ENCODE results near the gene ADAMTS3.

The ADAMTS3 gene

GRCh38 chr4:72286910-72287309, 282.1 kb downstream of the ADAMTS3 start:
- no peak overlapping the region for H3K4me3 ChIP-seq (replicated peaks; ENCODE audit: low read depth, low read length)
- TF ChIP-seq CTCF (IDR thresholded peaks at IDR 0.05; ENCODE audit: low read depth, low read length, missing control alignments) = no peak
- no peak for DNase-seq (ENCODE audit: extremely low read depth, low read depth)

- no peak overlapping the region for H3K4me3 ChIP-seq (replicated peaks; ENCODE audit: low read depth, low read length)
- TF ChIP-seq CTCF (IDR thresholded peaks at IDR 0.05; ENCODE audit: low read depth, low read length, missing control alignments) = no peak
- no peak for DNase-seq (ENCODE audit: extremely low read depth, low read depth)
These were observed 282.8 kb downstream of the ADAMTS3 start for GRCh38 chr4:72286185-72286584.

- no peak overlapping the region for H3K4me3 ChIP-seq (replicated peaks; ENCODE audit: low read depth, low read length)
- no peak for TF ChIP-seq CTCF (IDR thresholded peaks at IDR 0.05; ENCODE audit: low read depth, low read length, missing control alignments)
- no peak for DNase-seq (ENCODE audit: extremely low read depth, low read depth)
These were observed 285.7 kb downstream of the ADAMTS3 start for GRCh38 chr4:72283357-72283756.

- DNase-seq (ENCODE audit: extremely low read depth, low read depth) = no peak
- no peak overlapping the region for H3K4me3 ChIP-seq (replicated peaks; ENCODE audit: low read depth, low read length)
- TF ChIP-seq CTCF (IDR thresholded peaks at IDR 0.05; ENCODE audit: low read depth, low read length, missing control alignments) = no peak
These were observed 288.8 kb downstream of the ADAMTS3 start for GRCh38 chr4:72280252-72280651.

GRCh38 chr4:72275381-72275780, 293.6 kb downstream of the ADAMTS3 start:
- H3K4me3 ChIP-seq (replicated peaks; ENCODE audit: low read depth, low read length) = no peak overlapping the region
- no peak for TF ChIP-seq CTCF (IDR thresholded peaks at IDR 0.05; ENCODE audit: low read depth, low read length, missing control alignments)
- DNase-seq (ENCODE audit: extremely low read depth, low read depth) = peak; percentile 77

GRCh38 chr4:72274251-72274650, 294.8 kb downstream of the ADAMTS3 start:
- no peak for TF ChIP-seq CTCF (IDR thresholded peaks at IDR 0.05; ENCODE audit: low read depth, low read length, missing control alignments)
- no peak for DNase-seq (ENCODE audit: extremely low read depth, low read depth)
- no peak overlapping the region for H3K4me3 ChIP-seq (replicated peaks; ENCODE audit: low read depth, low read length)

- DNase-seq (ENCODE audit: extremely low read depth, low read depth) = no peak
- TF ChIP-seq CTCF (IDR thresholded peaks at IDR 0.05; ENCODE audit: low read depth, low read length, missing control alignments) = no peak
- no peak overlapping the region for H3K4me3 ChIP-seq (replicated peaks; ENCODE audit: low read depth, low read length)
These were observed 313.8 kb downstream of the ADAMTS3 start for GRCh38 chr4:72255269-72255668.

Measured in HFF-Myc (cell line).